COLO668 (cell line): ENCODE data around the gene NXF2.
"Not testable (repeated sequence)": the region's sequence is repeated elsewhere in the genome, so short reads cannot be mapped to it uniquely, and the experiment has no call there.

Experiments
- DNase-seq: peaks from one replicate; lab custom pipeline; 2025; ENCODE audit not compliant: unreplicated experiment; lab: John Stamatoyannopoulos, UW

The NXF2 gene

GRCh38 chrX:102246893-102247292, at the start of gene NXF2:
Gene NXF2, plus strand, starts transcription at chrX:102247167. Its CDS starts 59,912 bp downstream, at chrX:102307079.
- DNase-seq = not testable (repeated sequence)

GRCh38 chrX:102207940-102208339, 39.0 kb upstream of the NXF2 start:
- not testable (repeated sequence) for DNase-seq

- DNase-seq = not testable (repeated sequence)
Observed at GRCh38 chrX:102214986-102215385, 32.0 kb upstream of the NXF2 start, which contains the start of gene TCP11X1. Gene TCP11X1, plus strand, starts transcription at chrX:102215301.

GRCh38 chrX:102216497-102216896, 30.5 kb upstream of the NXF2 start:
- DNase-seq = not testable (repeated sequence)

GRCh38 chrX:102235678-102236077, 11.3 kb upstream of the NXF2 start:
- DNase-seq = not testable (repeated sequence)

GRCh38 chrX:102240265-102240664, 6.7 kb upstream of the NXF2 start:
- not testable (repeated sequence) for DNase-seq

GRCh38 chrX:102272231-102272630, 25.3 kb downstream of the NXF2 start:
- not testable (repeated sequence) for DNase-seq

GRCh38 chrX:102338162-102338561, 91.2 kb downstream of the NXF2 start:
- DNase-seq = no peak

- no peak for DNase-seq
Observed at GRCh38 chrX:102339312-102340298, 92.6 kb downstream of the NXF2 start.

- DNase-seq = no peak
Observed at GRCh38 chrX:102341867-102342266, 94.9 kb downstream of the NXF2 start.

- no peak for DNase-seq
Observed at GRCh38 chrX:102345916-102346315, 98.9 kb downstream of the NXF2 start.
